Spleen (tissue), 7 donors: Measurements from ENCODE around the gene STX16.

Source experiments
- CTCF ChIP-seq, 11 experiments: fragments of 200-600 bp in 7 of 11; fragments of 450-650 bp in 4 of 11; sonication (generic) in 4 of 11; IDR thresholded peaks in 8 of 11; conservative IDR thresholded peaks in 3 of 11; 1 replicate in 7 of 11; 2 replicates in 4 of 11; pipeline versions ENCODE4 v1.4.0 to v1.8.0; 2016 to 2021; ENCODE audit warnings: antibody characterized with exemption in 11 of 11, inconsistent platforms in 4 of 11, mild to moderate bottlenecking in 1 of 11
- POLR2A ChIP-seq, 3 donors: fragments of 450-650 bp; IDR thresholded peaks; one replicate each; pipeline ENCODE4 v1.5.1; 2017; ENCODE audit warnings: antibody characterized with exemption in 3 of 3, mild to moderate bottlenecking in 1 of 3
- donor health status: DM: no; HTN: no; CAD: no; lungs with moderate emphysema.
- donor health status: DM: no; HTN: no; CAD: no.
- donor health status: DM: no; HTN: no; CAD: no.

DNA sequence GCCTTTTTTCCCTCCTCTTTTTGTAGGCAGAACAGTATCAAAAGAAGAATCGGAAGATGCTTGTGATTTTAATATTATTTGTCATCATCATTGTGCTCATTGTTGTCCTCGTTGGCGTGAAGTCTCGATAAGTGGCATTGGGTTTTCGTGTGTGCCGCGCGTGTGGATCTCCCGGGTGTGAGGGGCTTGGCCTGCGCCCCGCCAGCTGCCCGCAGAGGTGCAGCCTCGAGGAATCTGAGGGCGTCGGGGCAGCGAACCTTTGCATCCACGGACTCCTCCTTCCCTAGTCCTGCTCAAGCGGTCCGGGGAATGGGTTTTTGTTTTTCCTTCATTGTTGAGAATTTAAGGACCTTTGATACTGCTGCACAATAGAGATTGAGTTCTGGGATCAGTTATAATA lies 25.1 kb downstream of the STX16 start:
- TF ChIP-seq CTCF (IDR thresholded peaks at IDR 0.05 in 8 of 11, conservative IDR thresholded peaks at IDR 0.05 in 3 of 11) (no peak), POLR2A (IDR thresholded peaks at IDR 0.05) (no peak)
